Uterus (tissue), 2 donors: ENCODE measurements around the gene IL10.

Experiments
- CTCF ChIP-seq, 4 experiments: fragments of 200-600 bp in 2 of 4; fragments of 450-650 bp in 2 of 4; sonication (generic) in 2 of 4; IDR thresholded peaks; one replicate each; pipeline ENCODE4 v1.5.1; 2016 to 2019; ENCODE audit warnings: antibody characterized with exemption in 4 of 4, mild to moderate bottlenecking in 2 of 4, moderate library complexity in 1 of 4
- POLR2A ChIP-seq, 2 donors: fragments of 450-650 bp; IDR thresholded peaks; one replicate each; pipeline ENCODE4 v1.6.1; 2016; ENCODE audit warnings: antibody characterized with exemption in 2 of 2, mild to moderate bottlenecking in 1 of 2, moderate library complexity in 1 of 2

- TF ChIP-seq CTCF (IDR thresholded peaks at IDR 0.05) (no peak), POLR2A (IDR thresholded peaks at IDR 0.05) (no peak)
Observed at GRCh38 chr1:206719169-206719839, 53.0 kb downstream of the IL10 start.
